K562 (cell line): ENCODE measurements around the gene DAPK1. TPM values are rescaled to one million over a fixed set of nuclear protein-coding genes. Genes with fewer than 3 reads are reported as not detected.
A peak's percentile ranks its signal among the peaks of the same experiment; 100 is the strongest.

Source experiments
- CXXC5 ChIP-seq: fragments of 250-450 bp; sonication (Bioruptor Pico); IDR thresholded peaks from 2 replicates; pipeline ENCODE4 v1.8.0; 2022; ENCODE audit warnings: inconsistent platforms, mild to moderate bottlenecking, moderate library complexity
- DDX20 ChIP-seq: fragments of 450-650 bp; IDR thresholded peaks from 2 replicates; pipeline ENCODE4 v1.6.1; 2016; ENCODE audit warnings: missing genetic modification characterization, low read depth, mild to moderate bottlenecking, missing compliant biosample characterization, moderate library complexity
- ETV6 ChIP-seq, 3 experiments: fragments of 150-350 bp in 1 of 3; sonication (generic) in 1 of 3; formaldehyde crosslinking in 1 of 3; IDR thresholded peaks; 2 replicates each; pipeline versions ENCODE4 v1.6.1 to v1.8.0; 2014 to 2022; ENCODE audit warnings: borderline replicate concordance in 2 of 3, low read depth in 2 of 3, antibody characterized with exemption in 1 of 3, low read length in 1 of 3, mild to moderate bottlenecking in 1 of 3, missing genetic modification reagents in 1 of 3
- GTF2A2 ChIP-seq: IDR thresholded peaks from 2 replicates; pipeline ENCODE4 v1.6.1; 2016; ENCODE audit warnings: mild to moderate bottlenecking, missing genetic modification characterization, missing compliant biosample characterization
- JUNB ChIP-seq: fragments of 450-650 bp; formaldehyde crosslinking; conservative IDR thresholded peaks from 2 replicates; pipeline ENCODE4 v1.4.0; 2020; ENCODE audit warnings: mild to moderate bottlenecking
- MYBL2 ChIP-seq, 2 experiments: fragments of 450-650 bp in 1 of 2; sonication (generic) in 1 of 2; formaldehyde crosslinking in 1 of 2; IDR thresholded peaks; 2 replicates each; pipeline versions ENCODE4 v1.6.1 to v1.8.1; 2017 to 2022; ENCODE audit warnings: borderline replicate concordance in 1 of 2, inconsistent platforms in 1 of 2, low read depth in 1 of 2, mild to moderate bottlenecking in 1 of 2, missing genetic modification reagents in 1 of 2, moderate library complexity in 1 of 2
- NCOA2 ChIP-seq, 2 experiments: fragments of 450-650 bp; IDR thresholded peaks; 2 replicates each; pipeline ENCODE4 v1.6.1; 2018; ENCODE audit warnings: mild to moderate bottlenecking in 2 of 2, moderate library complexity in 1 of 2; ENCODE audit not compliant: partially characterized antibody in 2 of 2
- NCOA6 ChIP-seq: fragments of 450-650 bp; IDR thresholded peaks from 2 replicates; pipeline ENCODE4 v1.6.1; 2017; ENCODE audit warnings: mild to moderate bottlenecking
- NFXL1 ChIP-seq: fragments of 450-650 bp; formaldehyde crosslinking; IDR thresholded peaks from 2 replicates; pipeline ENCODE4 v1.4.0; 2021; ENCODE audit warnings: mild to moderate bottlenecking
- RBBP5 ChIP-seq: fragments of 200-600 bp; sonication (generic); IDR thresholded peaks from 2 replicates; pipeline ENCODE4 v1.6.1; 2012; ENCODE audit warnings: borderline replicate concordance, mild to moderate bottlenecking, low read length, control low read depth, inconsistent platforms; ENCODE audit not compliant: insufficient read depth, poor library complexity, severe bottlenecking
- XRCC4 ChIP-seq: IDR thresholded peaks from one replicate; pipeline ENCODE4 v1.6.1; 2011; ENCODE audit not compliant: insufficient read depth, insufficient read length; ENCODE audit errors: extremely low read depth
- ZFP1 ChIP-seq: fragments of 450-650 bp; formaldehyde crosslinking; IDR thresholded peaks from 2 replicates; pipeline ENCODE4 v1.4.0; 2020; ENCODE audit warnings: mild to moderate bottlenecking, mixed read lengths
- ZNF778 ChIP-seq: fragments of 450-650 bp; formaldehyde crosslinking; IDR thresholded peaks from 2 replicates; pipeline ENCODE4 v1.4.0; 2020; ENCODE audit warnings: mild to moderate bottlenecking, moderate library complexity
- ZNF79 ChIP-seq: fragments of 250-450 bp; sonication (Bioruptor Pico); IDR thresholded peaks from 2 replicates; pipeline ENCODE4 v1.4.0; 2020; ENCODE audit warnings: low read depth, mild to moderate bottlenecking, moderate library complexity
- polyA plus RNA-seq, 8 experiments: library from polyadenylated mRNA; depleted of rRNA in 4 of 8; stranded (reverse) in 5 of 8; unstranded in 3 of 8; fragments of >200 nt; fragmentation: Nextera tagmentation in 2 of 8; fragmentation: Illumina TruSeq in 1 of 8; extraction: Ambion mirVana in 2 of 8; extraction: Trizol in 1 of 8; gene quantifications; 2 replicates each; pipeline versions ENCODE4 v1.2.1 to v1.2.3, GENCODE V29; 2011 to 2014; ENCODE audit warnings: inconsistent platforms in 1 of 8, missing spikeins in 1 of 8
- total RNA-seq, 7 experiments: library from RNA; depleted of rRNA in 6 of 7; stranded (reverse); fragments of >200 nt in 6 of 7; fragmentation: Illumina TruSeq in 2 of 7; extraction: Trizol in 2 of 7; gene quantifications; 2 replicates each; pipeline versions ENCODE4 v1.2.1 to v1.2.3, GENCODE V29; 2011 to 2021; ENCODE audit warnings: low replicate concordance in 1 of 7
- TF ChIP-seq, protein P1 (sequence below): fragments of 450-650 bp; IDR thresholded peaks from 2 replicates; pipeline ENCODE4 v1.6.1; 2018; ENCODE audit warnings: mild to moderate bottlenecking, low read depth; ENCODE audit not compliant: partially characterized antibody
- TF ChIP-seq, protein P2 (sequence below): fragments of 450-650 bp; IDR thresholded peaks from 2 replicates; pipeline ENCODE4 v1.6.1; 2016; ENCODE audit warnings: missing biosample characterization, missing genetic modification characterization
- TF ChIP-seq, protein P3 (sequence below), 2 experiments: fragments of 450-650 bp; IDR thresholded peaks; 2 replicates each; pipeline ENCODE4 v1.6.1; 2018; ENCODE audit warnings: mild to moderate bottlenecking in 2 of 2, low read depth in 1 of 2; ENCODE audit not compliant: partially characterized antibody in 2 of 2
- TF ChIP-seq, protein P4 (sequence below): IDR thresholded peaks from 2 replicates; pipeline ENCODE4 v1.6.1; 2016; ENCODE audit warnings: missing genetic modification characterization, missing compliant biosample characterization

The DAPK1 gene
- total and polyA plus RNA-seq, 9 of the 15 experiments (the other 6 are each of a cell fraction or from before 2014, with no cell fraction given) = 1.7 to 26.4 (median 15.8) TPM

DNA sequence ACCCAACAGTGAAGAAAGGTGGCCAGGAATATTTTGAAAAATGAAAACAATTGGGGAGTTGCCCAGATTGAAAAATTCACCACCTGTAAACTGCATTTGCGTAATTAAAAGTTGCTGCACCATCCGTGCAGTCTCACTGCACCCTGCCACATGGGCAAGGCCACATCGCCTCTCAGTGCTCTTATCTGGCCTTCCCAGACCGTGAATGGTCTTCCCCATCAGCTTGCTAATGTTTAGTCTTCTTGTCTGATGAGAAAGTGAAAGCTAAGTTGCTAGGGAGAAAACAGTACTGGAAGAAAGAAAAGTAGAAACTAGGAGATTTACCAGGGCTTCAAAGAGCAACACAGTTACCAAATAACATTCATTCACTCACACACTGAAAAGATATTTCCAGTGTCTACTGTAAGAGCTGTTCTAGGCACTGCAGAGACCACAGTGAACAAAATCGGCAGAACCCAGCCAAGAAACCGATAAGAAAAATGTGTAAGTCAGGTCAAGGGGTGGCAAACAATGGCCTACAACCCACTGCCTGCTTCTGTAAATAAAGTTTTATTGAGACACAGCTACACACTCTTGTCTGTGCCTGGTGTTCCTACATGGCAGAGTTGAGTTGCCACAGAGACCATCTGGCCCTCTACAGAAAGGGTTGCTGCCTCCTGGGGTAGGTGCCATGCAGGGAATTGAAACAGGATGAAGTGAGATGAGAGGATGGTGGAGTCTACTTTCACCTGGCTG is 177.1 kb downstream of the DAPK1 start (continued):
- TF ChIP-seq ETV6 (IDR thresholded peaks at IDR 0.05; ENCODE audit: borderline replicate concordance in 1 of 2, low read depth in 2 of 2, low read length in 1 of 2) (no peak), ETV6 (CRISPR knock-in tag; IDR thresholded peaks at IDR 0.05; ENCODE audit: borderline replicate concordance) (no peak), NCOA6 (no peak), ZFP1 (CRISPR knock-in tag) (no peak), ZNF79 (CRISPR knock-in tag) (no peak), XRCC4 (no peak), MYBL2 (IDR thresholded peaks at IDR 0.05; ENCODE audit: low read depth) (no peak), MYBL2 (CRISPR knock-in tag; IDR thresholded peaks at IDR 0.05; ENCODE audit: borderline replicate concordance) (no peak), ZNF778 (CRISPR knock-in tag) (no peak), JUNB (CRISPR knock-in tag) (no peak), GTF2A2 (tag) (no peak), NCOA2 (IDR thresholded peaks at IDR 0.05; ENCODE audit: partially characterized antibody in 2 of 2) (no peak), CXXC5 (peak; percentile 38; the same call in 1 of the 2 replicates), DDX20 (no peak), NFXL1 (no peak), RBBP5 (peak; percentile 69)
- TF ChIP-seq, protein P1, sequence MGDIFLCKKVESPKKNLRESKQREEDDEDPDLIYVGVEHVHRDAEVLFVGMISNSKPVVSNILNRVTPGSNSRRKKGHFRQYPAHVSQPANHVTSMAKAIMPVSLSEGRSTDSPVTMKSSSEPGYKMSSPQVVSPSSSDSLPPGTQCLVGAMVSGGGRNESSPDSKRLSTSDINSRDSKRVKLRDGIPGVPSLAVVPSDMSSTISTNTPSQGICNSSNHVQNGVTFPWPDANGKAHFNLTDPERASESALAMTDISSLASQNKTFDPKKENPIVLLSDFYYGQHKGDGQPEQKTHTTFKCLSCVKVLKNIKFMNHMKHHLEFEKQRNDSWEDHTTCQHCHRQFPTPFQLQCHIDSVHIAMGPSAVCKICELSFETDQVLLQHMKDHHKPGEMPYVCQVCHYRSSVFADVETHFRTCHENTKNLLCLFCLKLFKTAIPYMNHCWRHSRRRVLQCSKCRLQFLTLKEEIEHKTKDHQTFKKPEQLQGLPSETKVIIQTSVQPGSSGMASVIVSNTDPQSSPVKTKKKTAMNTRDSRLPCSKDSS = no peak
- TF ChIP-seq, protein P2, sequence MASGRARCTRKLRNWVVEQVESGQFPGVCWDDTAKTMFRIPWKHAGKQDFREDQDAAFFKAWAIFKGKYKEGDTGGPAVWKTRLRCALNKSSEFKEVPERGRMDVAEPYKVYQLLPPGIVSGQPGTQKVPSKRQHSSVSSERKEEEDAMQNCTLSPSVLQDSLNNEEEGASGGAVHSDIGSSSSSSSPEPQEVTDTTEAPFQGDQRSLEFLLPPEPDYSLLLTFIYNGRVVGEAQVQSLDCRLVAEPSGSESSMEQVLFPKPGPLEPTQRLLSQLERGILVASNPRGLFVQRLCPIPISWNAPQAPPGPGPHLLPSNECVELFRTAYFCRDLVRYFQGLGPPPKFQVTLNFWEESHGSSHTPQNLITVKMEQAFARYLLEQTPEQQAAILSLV = 0 out of 2 replicates have a peak, but pooled peaks have one; percentile 35
- TF ChIP-seq, protein P3, sequence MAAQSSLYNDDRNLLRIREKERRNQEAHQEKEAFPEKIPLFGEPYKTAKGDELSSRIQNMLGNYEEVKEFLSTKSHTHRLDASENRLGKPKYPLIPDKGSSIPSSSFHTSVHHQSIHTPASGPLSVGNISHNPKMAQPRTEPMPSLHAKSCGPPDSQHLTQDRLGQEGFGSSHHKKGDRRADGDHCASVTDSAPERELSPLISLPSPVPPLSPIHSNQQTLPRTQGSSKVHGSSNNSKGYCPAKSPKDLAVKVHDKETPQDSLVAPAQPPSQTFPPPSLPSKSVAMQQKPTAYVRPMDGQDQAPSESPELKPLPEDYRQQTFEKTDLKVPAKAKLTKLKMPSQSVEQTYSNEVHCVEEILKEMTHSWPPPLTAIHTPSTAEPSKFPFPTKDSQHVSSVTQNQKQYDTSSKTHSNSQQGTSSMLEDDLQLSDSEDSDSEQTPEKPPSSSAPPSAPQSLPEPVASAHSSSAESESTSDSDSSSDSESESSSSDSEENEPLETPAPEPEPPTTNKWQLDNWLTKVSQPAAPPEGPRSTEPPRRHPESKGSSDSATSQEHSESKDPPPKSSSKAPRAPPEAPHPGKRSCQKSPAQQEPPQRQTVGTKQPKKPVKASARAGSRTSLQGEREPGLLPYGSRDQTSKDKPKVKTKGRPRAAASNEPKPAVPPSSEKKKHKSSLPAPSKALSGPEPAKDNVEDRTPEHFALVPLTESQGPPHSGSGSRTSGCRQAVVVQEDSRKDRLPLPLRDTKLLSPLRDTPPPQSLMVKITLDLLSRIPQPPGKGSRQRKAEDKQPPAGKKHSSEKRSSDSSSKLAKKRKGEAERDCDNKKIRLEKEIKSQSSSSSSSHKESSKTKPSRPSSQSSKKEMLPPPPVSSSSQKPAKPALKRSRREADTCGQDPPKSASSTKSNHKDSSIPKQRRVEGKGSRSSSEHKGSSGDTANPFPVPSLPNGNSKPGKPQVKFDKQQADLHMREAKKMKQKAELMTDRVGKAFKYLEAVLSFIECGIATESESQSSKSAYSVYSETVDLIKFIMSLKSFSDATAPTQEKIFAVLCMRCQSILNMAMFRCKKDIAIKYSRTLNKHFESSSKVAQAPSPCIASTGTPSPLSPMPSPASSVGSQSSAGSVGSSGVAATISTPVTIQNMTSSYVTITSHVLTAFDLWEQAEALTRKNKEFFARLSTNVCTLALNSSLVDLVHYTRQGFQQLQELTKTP (IDR thresholded peaks at IDR 0.05; ENCODE audit: low read depth in 1 of 2, partially characterized antibody in 2 of 2) = no peak
- TF ChIP-seq, protein P4, sequence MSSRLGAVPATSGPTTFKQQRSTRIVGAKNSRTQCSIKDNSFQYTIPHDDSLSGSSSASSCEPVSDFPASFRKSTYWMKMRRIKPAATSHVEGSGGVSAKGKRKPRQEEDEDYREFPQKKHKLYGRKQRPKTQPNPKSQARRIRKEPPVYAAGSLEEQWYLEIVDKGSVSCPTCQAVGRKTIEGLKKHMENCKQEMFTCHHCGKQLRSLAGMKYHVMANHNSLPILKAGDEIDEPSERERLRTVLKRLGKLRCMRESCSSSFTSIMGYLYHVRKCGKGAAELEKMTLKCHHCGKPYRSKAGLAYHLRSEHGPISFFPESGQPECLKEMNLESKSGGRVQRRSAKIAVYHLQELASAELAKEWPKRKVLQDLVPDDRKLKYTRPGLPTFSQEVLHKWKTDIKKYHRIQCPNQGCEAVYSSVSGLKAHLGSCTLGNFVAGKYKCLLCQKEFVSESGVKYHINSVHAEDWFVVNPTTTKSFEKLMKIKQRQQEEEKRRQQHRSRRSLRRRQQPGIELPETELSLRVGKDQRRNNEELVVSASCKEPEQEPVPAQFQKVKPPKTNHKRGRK = no peak
